ENCODE data around the gene EXD3. TPM values are rescaled to one million over a fixed set of nuclear protein-coding genes. Genes with fewer than 3 reads are reported as not detected.
A peak's percentile ranks its signal among the peaks of the same experiment; 100 is the strongest.

EXD3 gene
- total and polyA plus RNA-seq, 8 donors = 8.1 to 57.3 (median 13.6) TPM

GRCh38 chr9:137439158-137439714, 16.3 kb upstream of the EXD3 start:
- DNase-seq (peak in 2 of 6 donors; percentile 53 to 61), ATAC-seq (no peak), FAIRE-seq (no peak)
- intact Hi-C loops (cut with DNase I) = no loop called here
- H3K4me3 ChIP-seq = no peak overlapping the region
- WGBS, 2 donors = 40 to 41% methylated on average over 18 of the region's 18 CpGs
- TF ChIP-seq CTCF (IDR thresholded peaks at IDR 0.05) = no peak
- no peaks in the 10 kb centered on the region for H3K27me3 ChIP-seq
- H3K36me3 ChIP-seq = no peaks in the 10 kb centered on the region
- peaks cover 11 to 13% (median 12%) of the 10 kb centered on the region in 3 donors for H3K4me1 ChIP-seq
- no peaks in the 10 kb centered on the region for H3K9me3 ChIP-seq
- no peak overlapping the region for H3K27ac ChIP-seq

- H3K4me1 ChIP-seq = peaks cover 11 to 13% (median 12%) of the 10 kb centered on the region in 3 donors
- ATAC-seq (no peak), FAIRE-seq (no peak), DNase-seq (peak in 3 of 6 donors; percentile 42 to 72 (median 57))
- no peaks in the 10 kb centered on the region for H3K36me3 ChIP-seq
- no peak for TF ChIP-seq CTCF (IDR thresholded peaks at IDR 0.05)
- no peaks in the 10 kb centered on the region for H3K9me3 ChIP-seq
- no peaks in the 10 kb centered on the region for H3K27me3 ChIP-seq
- H3K27ac ChIP-seq = no peak overlapping the region
- 70 to 71% methylated on average over 18 to 22 of the region's 22 CpGs for WGBS, 2 donors
- intact Hi-C loops (cut with DNase I) = no loop called here
- H3K4me3 ChIP-seq = no peak overlapping the region
These were observed 15.7 kb upstream of the EXD3 start for GRCh38 chr9:137438591-137439157.

GRCh38 chr9:137437691-137438590, 15.0 kb upstream of the EXD3 start:
- WGBS, 2 donors = 81% methylated on average over 40 of the region's 40 CpGs
- Histone ChIP-seq H3K27me3 (no peaks in the 10 kb centered on the region), H3K27ac (no peak overlapping the region), H3K36me3 (no peaks in the 10 kb centered on the region), H3K4me3 (no peak overlapping the region), H3K4me1 (peaks cover 11 to 13% (median 12%) of the 10 kb centered on the region in 3 donors), H3K9me3 (no peaks in the 10 kb centered on the region)
- ATAC-seq = no peak
- no peak for TF ChIP-seq CTCF (IDR thresholded peaks at IDR 0.05)
- peak in 3 of 6 donors; percentile 47 to 75 (median 56) for DNase-seq
- no peak for FAIRE-seq
- intact Hi-C loops (cut with DNase I) = no loop called here

- H3K4me1 ChIP-seq = peaks cover 11 to 13% (median 12%) of the 10 kb centered on the region in 3 donors
- H3K36me3 ChIP-seq = no peaks in the 10 kb centered on the region
- no peak for TF ChIP-seq CTCF (IDR thresholded peaks at IDR 0.05)
- intact Hi-C loops (cut with DNase I) = no loop called here
- no peak overlapping the region for H3K4me3 ChIP-seq
- no peaks in the 10 kb centered on the region for H3K9me3 ChIP-seq
- ATAC-seq (peak in 1 of 4 donors; percentile 2), FAIRE-seq (no peak), DNase-seq (peak in 3 of 6 donors; percentile 62 to 82 (median 62))
- H3K27me3 ChIP-seq = no peaks in the 10 kb centered on the region
- H3K27ac ChIP-seq = peak overlapping the region in 1 of 4 donors; percentile 19
- WGBS, 2 donors = 64 to 73% methylated on average over 24 of the region's 24 CpGs
These were observed 14.0 kb upstream of the EXD3 start for GRCh38 chr9:137436761-137437600.
